Heart left ventricle (tissue), 13 donors: Measurements from ENCODE around the gene SUSD4.

Experiments used
- CTCF ChIP-seq, 12 donors: fragments of 200-600 bp; sonication (generic) in 4 of 12; IDR thresholded peaks; one replicate each; pipeline versions ENCODE4 v1.5.0 to v1.8.0; 2018 to 2022; ENCODE audit warnings: antibody characterized with exemption in 12 of 12, mild to moderate bottlenecking in 5 of 12
- POLR2A ChIP-seq, 2 donors: fragments of 450-650 bp; IDR thresholded peaks; one replicate each; pipeline ENCODE4 v1.6.1; 2017; ENCODE audit warnings: antibody characterized with exemption in 2 of 2, mild to moderate bottlenecking in 2 of 2, moderate library complexity in 2 of 2
- donor health status: ischemic (EF 13 %, LVEDD 7.1; RV severe dilation, severe dysfunction).
- donor health status: DM: no; HTN: yes; CAD: no.
- donor health status: DM: no; HTN: no; CAD: no.
- donor health status: ischemic (EF 25% LVEDD 6.9; RV normal size, moderate dysfunction).
- donor health status: ischemic (EF 25% LVEDD 5.7; RV mildly dilated, moderate dysfunction).
- donor health status: ischemic (EF 35%, LVEDD 5.7; RV mildly dilated, moderate dysfunction).
- donor health status: nonischemic (EF 11% LVEDD 7.7; RV severe dilation, severe dysfunction).
- donor health status: DM: yes; HTN: yes; CAD: no.
- donor health status: PGD.
- donor health status: ischemic (EF 29% LVEDD 5.4; RV normal size, mild dysfunction).
- donor health status: nonischemic (EF 23%, LVEDD 6.1; RV moderate dilation, normal function).

- no peak for TF ChIP-seq CTCF (IDR thresholded peaks at IDR 0.05)
- TF ChIP-seq POLR2A (IDR thresholded peaks at IDR 0.05): no peak
These were observed 151.5 kb downstream of the SUSD4 start for GRCh38 chr1:223212441-223212840.
